ENCODE results near the gene IL1R1.

Gene IL1R1

DNA sequence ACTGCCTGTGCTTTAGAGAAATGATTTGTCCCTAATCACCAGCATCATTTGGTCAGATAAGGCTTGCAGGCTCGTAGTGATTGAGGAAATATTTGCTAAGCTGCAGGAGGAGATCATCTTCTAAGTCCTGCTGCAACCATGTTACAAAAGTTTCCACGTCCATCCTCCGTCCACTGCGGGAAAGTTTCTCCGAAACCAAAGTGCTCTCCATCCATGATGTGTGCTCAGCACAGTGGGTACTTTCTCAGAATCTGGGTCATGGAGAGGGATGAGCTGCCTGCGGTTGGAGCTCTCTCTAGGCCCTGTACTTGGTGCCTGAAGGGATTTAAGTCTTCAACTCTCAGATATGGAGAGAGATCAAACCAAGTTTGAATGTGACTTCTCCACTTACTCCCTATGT, 83.6 kb downstream of the IL1R1 start:
- H3K9me3 ChIP-seq (ENCODE audit: control insufficient read depth in 1 of 2, low read length in 2 of 2), result no peaks in the 10 kb centered on the region
- no peaks in the 10 kb centered on the region for H3K36me3 ChIP-seq (ENCODE audit: control insufficient read depth in 1 of 2, insufficient read depth in 2 of 2, low read length in 2 of 2)
- H3K4me3 ChIP-seq (ENCODE audit: low read depth in 1 of 2, low read length in 2 of 2), result no peak overlapping the region
- H3K27ac ChIP-seq (ENCODE audit: low read length), result peak overlapping the region; percentile 95
- peaks cover 12 to 18% of the 10 kb centered on the region in 2 donors for H3K4me1 ChIP-seq (ENCODE audit: control insufficient read depth in 1 of 2, insufficient read depth in 2 of 2, low read length in 2 of 2)
- H3K27me3 ChIP-seq (ENCODE audit: low read depth, low read length), result no peaks in the 10 kb centered on the region

- peaks cover 12 to 18% of the 10 kb centered on the region in 2 donors for H3K4me1 ChIP-seq (ENCODE audit: control insufficient read depth in 1 of 2, insufficient read depth in 2 of 2, low read length in 2 of 2)
- no peaks in the 10 kb centered on the region for H3K36me3 ChIP-seq (ENCODE audit: control insufficient read depth in 1 of 2, insufficient read depth in 2 of 2, low read length in 2 of 2)
- H3K27ac ChIP-seq (ENCODE audit: low read length), result peak overlapping the region; percentile 95
- no peaks in the 10 kb centered on the region for H3K27me3 ChIP-seq (ENCODE audit: low read depth, low read length)
- no peak overlapping the region for H3K4me3 ChIP-seq (ENCODE audit: low read depth in 1 of 2, low read length in 2 of 2)
- H3K9me3 ChIP-seq (ENCODE audit: control insufficient read depth in 1 of 2, low read length in 2 of 2), result no peaks in the 10 kb centered on the region
Measured at GRCh38 chr2:102226612-102227391, 84.3 kb downstream of the IL1R1 start.

GRCh38 chr2:102229141-102229769, 86.7 kb downstream of the IL1R1 start:
- H3K27ac ChIP-seq (ENCODE audit: low read length), result peak overlapping the region; percentile 2
- H3K36me3 ChIP-seq (ENCODE audit: control insufficient read depth in 1 of 2, insufficient read depth in 2 of 2, low read length in 2 of 2), result no peaks in the 10 kb centered on the region
- peaks cover 12 to 18% of the 10 kb centered on the region in 2 donors for H3K4me1 ChIP-seq (ENCODE audit: control insufficient read depth in 1 of 2, insufficient read depth in 2 of 2, low read length in 2 of 2)
- H3K4me3 ChIP-seq (ENCODE audit: low read depth in 1 of 2, low read length in 2 of 2), result no peak overlapping the region
- H3K27me3 ChIP-seq (ENCODE audit: low read depth, low read length), result no peaks in the 10 kb centered on the region
- H3K9me3 ChIP-seq (ENCODE audit: control insufficient read depth in 1 of 2, low read length in 2 of 2), result no peaks in the 10 kb centered on the region
